ENCODE measurements around the gene NDUFAF2. TPM values are rescaled to one million over a fixed set of nuclear protein-coding genes. Genes with fewer than 3 reads are reported as not detected.

Gene NDUFAF2
- total and polyA plus RNA-seq, 10 of the 15 experiments (the other 5 are each of a cell fraction or from before 2014, with no cell fraction given) = 22.4 to 121 (median 65.3) TPM

DNA sequence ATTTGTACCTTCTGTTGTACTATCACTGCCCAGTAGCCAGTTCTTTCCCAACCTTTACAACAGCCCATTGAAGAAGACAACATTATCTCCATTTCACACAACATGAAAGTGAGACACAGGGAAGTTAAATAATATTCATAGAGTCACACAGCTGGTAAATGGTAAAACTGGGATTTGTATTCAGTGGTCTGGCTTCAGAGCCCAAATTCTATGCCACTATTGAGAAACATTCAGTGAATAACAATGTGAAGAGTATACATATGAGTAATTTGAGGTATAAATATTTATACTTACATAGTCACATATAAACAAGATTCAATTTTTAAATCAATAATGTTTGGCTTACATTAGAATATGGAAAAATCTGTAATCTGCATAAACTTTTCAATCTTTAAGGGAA lies 203.5 kb downstream of the NDUFAF2 start (continued):
- TF ChIP-seq, protein P1, sequence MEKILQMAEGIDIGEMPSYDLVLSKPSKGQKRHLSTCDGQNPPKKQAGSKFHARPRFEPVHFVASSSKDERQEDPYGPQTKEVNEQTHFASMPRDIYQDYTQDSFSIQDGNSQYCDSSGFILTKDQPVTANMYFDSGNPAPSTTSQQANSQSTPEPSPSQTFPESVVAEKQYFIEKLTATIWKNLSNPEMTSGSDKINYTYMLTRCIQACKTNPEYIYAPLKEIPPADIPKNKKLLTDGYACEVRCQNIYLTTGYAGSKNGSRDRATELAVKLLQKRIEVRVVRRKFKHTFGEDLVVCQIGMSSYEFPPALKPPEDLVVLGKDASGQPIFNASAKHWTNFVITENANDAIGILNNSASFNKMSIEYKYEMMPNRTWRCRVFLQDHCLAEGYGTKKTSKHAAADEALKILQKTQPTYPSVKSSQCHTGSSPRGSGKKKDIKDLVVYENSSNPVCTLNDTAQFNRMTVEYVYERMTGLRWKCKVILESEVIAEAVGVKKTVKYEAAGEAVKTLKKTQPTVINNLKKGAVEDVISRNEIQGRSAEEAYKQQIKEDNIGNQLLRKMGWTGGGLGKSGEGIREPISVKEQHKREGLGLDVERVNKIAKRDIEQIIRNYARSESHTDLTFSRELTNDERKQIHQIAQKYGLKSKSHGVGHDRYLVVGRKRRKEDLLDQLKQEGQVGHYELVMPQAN (conservative IDR thresholded peaks at IDR 0.05) = no peak

DNA sequence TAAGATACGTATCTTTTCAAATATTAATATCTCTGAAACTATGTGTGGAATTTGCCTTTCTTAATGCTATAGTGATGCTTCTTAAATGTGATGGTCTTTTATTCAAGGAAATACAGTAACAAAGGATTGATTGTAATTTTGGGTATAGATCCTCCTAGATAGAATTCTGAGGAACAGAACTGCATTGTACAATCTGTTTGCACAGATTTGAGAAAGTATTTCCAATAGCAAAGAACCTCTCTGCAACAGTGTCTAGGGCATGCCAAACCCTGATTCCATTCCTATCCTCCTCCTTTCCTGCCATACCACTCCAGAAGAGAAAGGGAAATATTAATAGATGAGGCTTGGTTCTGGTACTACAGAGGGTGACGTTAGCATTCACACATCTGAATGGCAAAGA lies 206.9 kb downstream of the NDUFAF2 start:
- no peaks in the 10 kb centered on the region for H3K79me2 ChIP-seq (ENCODE audit: control insufficient read depth, insufficient read depth, low read length)
- no peak overlapping the region for H3K27ac ChIP-seq (ENCODE audit: control insufficient read depth, insufficient read depth)
- H3K4me1 ChIP-seq (ENCODE audit: control insufficient read depth, insufficient read depth, low read length) = no peaks in the 10 kb centered on the region
- H3K27me3 ChIP-seq (replicated peaks in 1 of 2; ENCODE audit: control insufficient read depth in 2 of 2, insufficient read depth in 2 of 2, low read length in 1 of 2) = no peaks in the 10 kb centered on the region
- H3K9ac ChIP-seq (ENCODE audit: control insufficient read depth, insufficient read depth, low read length) = no peak overlapping the region
- RAD21 ChIA-PET (ENCODE audit: unreplicated experiment) = interaction anchor here (0.8 kb wide), 1 partner anchor 111 kb away, joined by 3 read pairs; no protein-coding TSS in a partner anchor
- no peak overlapping the region for H2AFZ ChIP-seq (ENCODE audit: control insufficient read depth, low read depth, low read length)
- H3K36me3 ChIP-seq (ENCODE audit: control insufficient read depth in 2 of 2, insufficient read depth in 2 of 2, low read length in 1 of 2) = peaks cover 0 to 6% of the 10 kb centered on the region in 2 experiments; a peak in 1 of 4 replicates
- ATAC-seq (no peak), DNase-seq (ENCODE audit: low read depth, low spot score) (no peak), FAIRE-seq (no peak)
- no peaks in the 10 kb centered on the region for H4K20me1 ChIP-seq (ENCODE audit: control insufficient read depth, insufficient read depth)
- BruUV-seq (replicated peaks) = no TSS peak
- TF ChIP-seq, protein P2, sequence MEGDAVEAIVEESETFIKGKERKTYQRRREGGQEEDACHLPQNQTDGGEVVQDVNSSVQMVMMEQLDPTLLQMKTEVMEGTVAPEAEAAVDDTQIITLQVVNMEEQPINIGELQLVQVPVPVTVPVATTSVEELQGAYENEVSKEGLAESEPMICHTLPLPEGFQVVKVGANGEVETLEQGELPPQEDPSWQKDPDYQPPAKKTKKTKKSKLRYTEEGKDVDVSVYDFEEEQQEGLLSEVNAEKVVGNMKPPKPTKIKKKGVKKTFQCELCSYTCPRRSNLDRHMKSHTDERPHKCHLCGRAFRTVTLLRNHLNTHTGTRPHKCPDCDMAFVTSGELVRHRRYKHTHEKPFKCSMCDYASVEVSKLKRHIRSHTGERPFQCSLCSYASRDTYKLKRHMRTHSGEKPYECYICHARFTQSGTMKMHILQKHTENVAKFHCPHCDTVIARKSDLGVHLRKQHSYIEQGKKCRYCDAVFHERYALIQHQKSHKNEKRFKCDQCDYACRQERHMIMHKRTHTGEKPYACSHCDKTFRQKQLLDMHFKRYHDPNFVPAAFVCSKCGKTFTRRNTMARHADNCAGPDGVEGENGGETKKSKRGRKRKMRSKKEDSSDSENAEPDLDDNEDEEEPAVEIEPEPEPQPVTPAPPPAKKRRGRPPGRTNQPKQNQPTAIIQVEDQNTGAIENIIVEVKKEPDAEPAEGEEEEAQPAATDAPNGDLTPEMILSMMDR (IDR thresholded peaks at IDR 0.05 in 2 of 3, conservative IDR thresholded peaks at IDR 0.05 in 1 of 3; ENCODE audit: control insufficient read depth in 2 of 3, extremely low read depth in 1 of 3, insufficient read depth in 1 of 3, low read depth in 3 of 3, low read length in 3 of 3) = no peak
- TF ChIP-seq EZH2 (IDR thresholded peaks at IDR 0.05; ENCODE audit: borderline replicate concordance, control insufficient read depth, low read depth, low read length) = no peak
- no peak for TF ChIP-seq NFYA (IDR thresholded peaks at IDR 0.05; ENCODE audit: borderline replicate concordance, low read depth, low read length)
- WGBS (ENCODE audit: insufficient coverage, insufficient replicate concordance, low lambda C conversion rate, missing lambda C conversion rate) = 81% methylated on average over 2 of the region's 2 CpGs
- in situ Hi-C loops (cut with MboI) = no loop called here
- no peaks in the 10 kb centered on the region for H3K9me3 ChIP-seq (replicated peaks; ENCODE audit: control insufficient read depth, insufficient read depth, low read length)
- intact Hi-C loops (cut with micrococcal nuclease; ENCODE audit: unreplicated experiment) = no loop called here
- SMC1A ChIA-PET (ENCODE audit: uncharacterized antibody, unreplicated experiment) = interaction anchor here (0.6 to 0.8 kb wide), 2 partner anchors 98 to 450 kb away, joined by 3 read pairs; no protein-coding TSS in a partner anchor
- H3K4me3 ChIP-seq = no peak overlapping the region
- POLR2A ChIA-PET = no interaction called here
- CTCF ChIA-PET = interaction anchor here (0.6 kb wide), 1 partner anchor 99 kb away, joined by 3 read pairs; no protein-coding TSS in a partner anchor
- no peak overlapping the region for H3K4me2 ChIP-seq (ENCODE audit: control insufficient read depth, insufficient read depth)
